ENCODE results near the gene SMYD2. TPM values are rescaled to one million over a fixed set of nuclear protein-coding genes. Genes with fewer than 3 reads are reported as not detected.

The SMYD2 gene
- total RNA-seq, 1 experiment from 2014 or later: 27.2 TPM

- Histone ChIP-seq H3K9ac (ENCODE audit: low read length) (no peak overlapping the region), H4K20me1 (ENCODE audit: insufficient read depth) (no peaks in the 10 kb centered on the region), H3K9me3 (ENCODE audit: control insufficient read depth in 1 of 2, insufficient read depth in 1 of 2, low read depth in 1 of 2, low read length in 2 of 2) (no peaks in the 10 kb centered on the region), H3K9me2 (ENCODE audit: insufficient read depth) (no peaks in the 10 kb centered on the region), H3K27ac (ENCODE audit: low read depth, low read length) (no peak overlapping the region), H3K79me2 (ENCODE audit: insufficient read depth, low read length) (no peaks in the 10 kb centered on the region), H3K4me2 (ENCODE audit: low read length) (no peak overlapping the region), H3K4me1 (ENCODE audit: control insufficient read depth in 1 of 2, insufficient read depth in 2 of 2, low read length in 2 of 2) (no peaks in the 10 kb centered on the region), H2AFZ (ENCODE audit: low read depth, low read length, poor library complexity, severe bottlenecking) (no peak overlapping the region), H3K4me3 (replicated peaks in 1 of 2; ENCODE audit: low read depth in 1 of 2, low read length in 2 of 2) (no peak overlapping the region), H3K27me3 (ENCODE audit: insufficient read depth, low read length) (no peaks in the 10 kb centered on the region; the same call in 1 of the 2 replicates), H3K36me3 (ENCODE audit: control insufficient read depth in 1 of 2, insufficient read depth in 2 of 2, low read length in 2 of 2) (no peaks in the 10 kb centered on the region)
- BruUV-seq (replicated peaks): no TSS peak
- DNase-seq (ENCODE audit: low read depth, low spot score) (no peak), ATAC-seq (no peak)
- intact Hi-C loops (cut with micrococcal nuclease): no loop called here
- ChIA-PET RAD21 (ENCODE audit: low non-redundant PET in 1 of 2, low total read pairs in 2 of 2, uncharacterized antibody in 2 of 2, unreplicated experiment in 2 of 2) (no interaction called here), POLR2A (no interaction called here), CTCF (interaction anchor here (1.4 kb wide), 1 partner anchor 85 kb away, joined by 3 read pairs; no protein-coding TSS in a partner anchor)
- TF ChIP-seq, protein P1, sequence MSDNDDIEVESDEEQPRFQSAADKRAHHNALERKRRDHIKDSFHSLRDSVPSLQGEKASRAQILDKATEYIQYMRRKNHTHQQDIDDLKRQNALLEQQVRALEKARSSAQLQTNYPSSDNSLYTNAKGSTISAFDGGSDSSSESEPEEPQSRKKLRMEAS (IDR thresholded peaks at IDR 0.05): no peak
- TF ChIP-seq SP1 (IDR thresholded peaks at IDR 0.05; ENCODE audit: low read depth): no peak
- no peak for TF ChIP-seq YY1 (IDR thresholded peaks at IDR 0.05; ENCODE audit: extremely low read depth, insufficient replicate concordance, low read depth, low read length)
- TF ChIP-seq ATF3 (IDR thresholded peaks at IDR 0.05): no peak
- no peak for TF ChIP-seq REST (IDR thresholded peaks at IDR 0.05; ENCODE audit: low read depth)
- TF ChIP-seq EZH2phosphoT487 (IDR thresholded peaks at IDR 0.05; ENCODE audit: borderline replicate concordance): no peak
- TF ChIP-seq TCF7L2 (IDR thresholded peaks at IDR 0.05; ENCODE audit: borderline replicate concordance, extremely low read depth, insufficient read depth, insufficient read length): no peak
- no peak for TF ChIP-seq CBX3 (IDR thresholded peaks at IDR 0.05; ENCODE audit: low read depth)
- TF ChIP-seq FOSL1 (IDR thresholded peaks at IDR 0.05; ENCODE audit: low read depth): no peak
- no peak for TF ChIP-seq ELF1 (IDR thresholded peaks at IDR 0.05; ENCODE audit: borderline replicate concordance, low read depth)
- TF ChIP-seq ZFX (IDR thresholded peaks at IDR 0.05): no peak
- no peak for TF ChIP-seq SIN3A (IDR thresholded peaks at IDR 0.05; ENCODE audit: low read depth)
- TF ChIP-seq RAD21 (IDR thresholded peaks at IDR 0.05; ENCODE audit: low read depth): no peak
- TF ChIP-seq, protein P2, sequence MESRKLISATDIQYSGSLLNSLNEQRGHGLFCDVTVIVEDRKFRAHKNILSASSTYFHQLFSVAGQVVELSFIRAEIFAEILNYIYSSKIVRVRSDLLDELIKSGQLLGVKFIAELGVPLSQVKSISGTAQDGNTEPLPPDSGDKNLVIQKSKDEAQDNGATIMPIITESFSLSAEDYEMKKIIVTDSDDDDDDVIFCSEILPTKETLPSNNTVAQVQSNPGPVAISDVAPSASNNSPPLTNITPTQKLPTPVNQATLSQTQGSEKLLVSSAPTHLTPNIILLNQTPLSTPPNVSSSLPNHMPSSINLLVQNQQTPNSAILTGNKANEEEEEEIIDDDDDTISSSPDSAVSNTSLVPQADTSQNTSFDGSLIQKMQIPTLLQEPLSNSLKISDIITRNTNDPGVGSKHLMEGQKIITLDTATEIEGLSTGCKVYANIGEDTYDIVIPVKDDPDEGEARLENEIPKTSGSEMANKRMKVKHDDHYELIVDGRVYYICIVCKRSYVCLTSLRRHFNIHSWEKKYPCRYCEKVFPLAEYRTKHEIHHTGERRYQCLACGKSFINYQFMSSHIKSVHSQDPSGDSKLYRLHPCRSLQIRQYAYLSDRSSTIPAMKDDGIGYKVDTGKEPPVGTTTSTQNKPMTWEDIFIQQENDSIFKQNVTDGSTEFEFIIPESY (IDR thresholded peaks at IDR 0.05; ENCODE audit: extremely low read depth, insufficient replicate concordance, low read length): no peak
- no peak for TF ChIP-seq POLR2AphosphoS5 (IDR thresholded peaks at IDR 0.05; ENCODE audit: low read depth, low read length)
- no peak for TF ChIP-seq EZH2 (IDR thresholded peaks at IDR 0.05)
- TF ChIP-seq POLR2A (IDR thresholded peaks at IDR 0.05; ENCODE audit: borderline replicate concordance, extremely low read depth, insufficient read depth, insufficient read length): no peak
- no peak for TF ChIP-seq ZNF274 (IDR thresholded peaks at IDR 0.05; ENCODE audit: low read depth, low read length)
- TF ChIP-seq EGR1 (IDR thresholded peaks at IDR 0.05; ENCODE audit: low read depth): no peak
Observed at GRCh38 chr1:214247501-214248041, 33.4 kb upstream of the SMYD2 start.
